H1 (cell line): ENCODE results near the gene GCLC. TPM values are rescaled to one million over a fixed set of nuclear protein-coding genes. Genes with fewer than 3 reads are reported as not detected.

Experiments used
- CTCF ChIA-PET: fragments of 300-600 bp; sonication (Branson Sonifier 250); formaldehyde crosslinking; loops from one replicate; lab custom pipeline; 2021; ENCODE audit not compliant: partially characterized antibody; lab: Charles Lee
- POLR2A ChIA-PET: fragments of 300-600 bp; sonication (Branson Sonifier 250); formaldehyde crosslinking; loops from one replicate; lab custom pipeline; 2021; ENCODE audit warnings: inconsistent platforms; ENCODE audit not compliant: partially characterized antibody; lab: Charles Lee
- DNase-seq, 2 experiments: peaks; one replicate each; pipeline versions ENCODE4 v3.0.0 to v3.0.0-alpha.2; 2010 to 2022; ENCODE audit warnings: low spot score in 2 of 2, low read depth in 1 of 2, mixed read lengths in 1 of 2
- FAIRE-seq: peaks from 2 replicates; lab custom pipeline; 2011; peaks lifted over from hg19 to GRCh38; lab: Jason Lieb, UNC
- H2AFZ ChIP-seq: 2 replicates; pipeline ENCODE4 v1.8.1; 2012; ENCODE audit warnings: low read length, inconsistent platforms
- H2AK5ac ChIP-seq: 2 replicates; pipeline ENCODE4 v1.6.1; 2013; ENCODE audit warnings: low read depth, low read length
- H2BK120ac ChIP-seq: replicated peaks from 2 replicates; pipeline ENCODE3; 2013; ENCODE audit warnings: low read depth, low read length, inconsistent platforms
- H2BK12ac ChIP-seq: 2 replicates; pipeline ENCODE4 v1.6.1; 2013; ENCODE audit warnings: low read depth, low read length
- H2BK15ac ChIP-seq: 2 replicates; pipeline ENCODE4 v1.6.1; 2013; ENCODE audit warnings: low read length
- H2BK20ac ChIP-seq: 2 replicates; pipeline ENCODE4 v1.6.1; 2013; ENCODE audit warnings: low read length
- H2BK5ac ChIP-seq: 2 replicates; pipeline ENCODE4 v1.6.1; 2013; ENCODE audit warnings: low read depth, low read length
- H3K14ac ChIP-seq: 2 replicates; pipeline ENCODE4 v1.6.1; 2013; ENCODE audit warnings: inconsistent platforms; ENCODE audit not compliant: insufficient read length
- H3K18ac ChIP-seq: 2 replicates; pipeline ENCODE4 v1.6.1; 2013; ENCODE audit warnings: low read length; ENCODE audit errors: extremely low read depth
- H3K23ac ChIP-seq: 2 replicates; pipeline ENCODE4 v1.6.1; 2013; ENCODE audit warnings: inconsistent platforms; ENCODE audit not compliant: insufficient read length
- H3K23me2 ChIP-seq: 2 replicates; pipeline ENCODE4 v1.6.1; 2013; ENCODE audit warnings: low read depth, low read length
- H3K27ac ChIP-seq: 2 replicates; pipeline ENCODE4 v1.6.1; 2011; ENCODE audit warnings: low read depth, low read length, inconsistent platforms
- H3K27me3 ChIP-seq, 4 experiments: replicated peaks in 1 of 4; 1 replicate in 1 of 4; 2 replicates in 3 of 4; pipeline versions ENCODE4 v1.6.1 to v1.8.1; 2011 to 2013; ENCODE audit warnings: low read length in 3 of 4, mild to moderate bottlenecking in 3 of 4, inconsistent platforms in 2 of 4, mixed read lengths in 2 of 4, moderate library complexity in 1 of 4; ENCODE audit not compliant: control insufficient read depth in 3 of 4, insufficient read depth in 3 of 4; ENCODE audit errors: extremely low read depth in 1 of 4
- H3K36me3 ChIP-seq, 4 experiments: 2 replicates each; pipeline versions ENCODE4 v1.6.1 to v1.8.1; 2011 to 2013; ENCODE audit warnings: mild to moderate bottlenecking in 4 of 4, low read length in 3 of 4, moderate library complexity in 2 of 4, control low read depth in 1 of 4, inconsistent platforms in 1 of 4; ENCODE audit not compliant: insufficient read depth in 4 of 4, control insufficient read depth in 2 of 4
- H3K4ac ChIP-seq: replicated peaks from 2 replicates; pipeline ENCODE3; 2013; ENCODE audit warnings: low read length, low read depth, mixed read lengths, inconsistent platforms; ENCODE audit not compliant: insufficient read length
- H3K4me1 ChIP-seq, 4 experiments: replicated peaks in 1 of 4; 1 replicate in 1 of 4; 2 replicates in 3 of 4; pipeline versions ENCODE4 v1.6.1 to v1.8.1; 2011 to 2013; ENCODE audit warnings: low read length in 3 of 4, inconsistent platforms in 2 of 4, mixed read lengths in 1 of 4; ENCODE audit not compliant: insufficient read depth in 4 of 4, control insufficient read depth in 3 of 4
- H3K4me2 ChIP-seq, 2 experiments: 2 replicates each; pipeline versions ENCODE4 v1.6.1 to v1.8.1; 2011 to 2013; ENCODE audit warnings: low read depth in 2 of 2, low read length in 2 of 2, control low read depth in 1 of 2, inconsistent platforms in 1 of 2, mild to moderate bottlenecking in 1 of 2; ENCODE audit not compliant: insufficient read depth in 1 of 2
- H3K4me3 ChIP-seq, 4 experiments: fragments of 200-600, 300-600 bp in 1 of 4; sonication (generic), shearing (Covaris generic), sonication (Bioruptor Twin) in 1 of 4; 2 replicates each; pipeline versions ENCODE4 v1.5.1 to v1.8.1; 2011 to 2016; ENCODE audit warnings: low read length in 4 of 4, low read depth in 3 of 4, control low read depth in 2 of 4, inconsistent platforms in 2 of 4, mild to moderate bottlenecking in 2 of 4, mixed read lengths in 1 of 4, moderate library complexity in 1 of 4; ENCODE audit not compliant: insufficient read depth in 2 of 4; ENCODE audit errors: extremely low read depth in 1 of 4
- H3K56ac ChIP-seq: replicated peaks from 2 replicates; pipeline ENCODE3; 2013; ENCODE audit warnings: low read depth, mild to moderate bottlenecking, mixed read lengths, low read length, inconsistent platforms; ENCODE audit not compliant: insufficient read length
- H3K79me1 ChIP-seq: 2 replicates; pipeline ENCODE4 v1.6.1; 2013; ENCODE audit warnings: low read depth, low read length, control low read depth
- H3K79me2 ChIP-seq, 2 experiments: 2 replicates each; pipeline versions ENCODE4 v1.6.1 to v1.8.1; 2012 to 2013; ENCODE audit warnings: low read length in 2 of 2, mild to moderate bottlenecking in 2 of 2, inconsistent platforms in 1 of 2; ENCODE audit not compliant: insufficient read depth in 2 of 2, control insufficient read depth in 1 of 2
- H3K9ac ChIP-seq, 4 experiments: replicated peaks in 1 of 4; 1 replicate in 1 of 4; 2 replicates in 3 of 4; pipeline versions ENCODE4 v1.6.1 to v1.8.1; 2011 to 2013; ENCODE audit warnings: low read depth in 3 of 4, low read length in 3 of 4, control low read depth in 2 of 4, mild to moderate bottlenecking in 2 of 4, moderate library complexity in 2 of 4, inconsistent platforms in 1 of 4; ENCODE audit errors: extremely low read depth in 1 of 4
- H3K9me3 ChIP-seq, 2 experiments: 2 replicates each; pipeline versions ENCODE4 v1.6.1 to v1.8.1; 2012 to 2013; ENCODE audit warnings: mild to moderate bottlenecking in 2 of 2, moderate library complexity in 2 of 2, control low read depth in 1 of 2, inconsistent platforms in 1 of 2, low read depth in 1 of 2, low read length in 1 of 2, mixed read lengths in 1 of 2; ENCODE audit not compliant: insufficient read depth in 2 of 2
- H4K20me1 ChIP-seq, 2 experiments: replicated peaks in 1 of 2; 2 replicates each; pipeline versions ENCODE3 to v1.8.1; 2011 to 2013; ENCODE audit warnings: inconsistent platforms in 2 of 2, low read length in 2 of 2, mild to moderate bottlenecking in 1 of 2; ENCODE audit not compliant: insufficient read depth in 2 of 2, control insufficient read depth in 1 of 2
- H4K5ac ChIP-seq: 2 replicates; pipeline ENCODE4 v1.6.1; 2013; ENCODE audit warnings: low read length, low read depth, mixed read lengths, inconsistent platforms; ENCODE audit not compliant: insufficient read length
- H4K8ac ChIP-seq: 2 replicates; pipeline ENCODE4 v1.8.0; 2013; ENCODE audit warnings: mild to moderate bottlenecking, moderate library complexity, low read length, inconsistent platforms; ENCODE audit not compliant: insufficient read depth; ENCODE audit errors: extremely low read depth
- H4K91ac ChIP-seq: replicated peaks from 2 replicates; pipeline ENCODE3; 2013; ENCODE audit warnings: low read length, mixed read lengths, inconsistent platforms; ENCODE audit not compliant: insufficient read length
- CBX5 ChIP-seq: fragments of 300-800, 300-1000 bp; sonication (generic); IDR thresholded peaks from 2 replicates; pipeline ENCODE4 v1.7.1; 2016; ENCODE audit warnings: antibody characterized with exemption, low read length, low read depth
- NANOG ChIP-seq: IDR thresholded peaks from 2 replicates; pipeline ENCODE4 v1.6.1; 2011; ENCODE audit warnings: low read length, low read depth, mild to moderate bottlenecking, inconsistent platforms; ENCODE audit not compliant: insufficient read depth, poor library complexity, severe bottlenecking
- NRF1 ChIP-seq: IDR thresholded peaks from 2 replicates; pipeline ENCODE4 v1.6.1; 2011; ENCODE audit warnings: mild to moderate bottlenecking, low read depth, low read length, improper control_type of control experiment
- SP4 ChIP-seq: IDR thresholded peaks from 2 replicates; pipeline ENCODE4 v1.6.1; 2012; ENCODE audit warnings: low read length, inconsistent platforms
- YY1 ChIP-seq: IDR thresholded peaks from 2 replicates; pipeline ENCODE4 v1.6.1; 2011; ENCODE audit warnings: low read depth, mild to moderate bottlenecking, low read length
- WGBS, 2 experiments: shearing (Covaris generic) in 1 of 2; methylation state at CpG; one replicate each; pipeline versions ENCODE4 v1.1.6 to v1.1.7; 2013 to 2015; ENCODE audit warnings: low lambda C conversion rate in 2 of 2, mixed read lengths in 2 of 2, inconsistent platforms in 1 of 2, low coverage in 1 of 2, missing lambda C conversion rate in 1 of 2; ENCODE audit not compliant: insufficient replicate concordance in 2 of 2, insufficient coverage in 1 of 2, insufficient read length in 1 of 2; ENCODE audit errors: extremely low coverage in 1 of 2, missing lambda C conversion rate in 1 of 2; 5-methylcytosine and 5-hydroxymethylcytosine counted together
- polyA plus RNA-seq, 7 experiments: library from polyadenylated mRNA; depleted of rRNA in 3 of 7; stranded (reverse) in 5 of 7; unstranded in 2 of 7; fragments of >200 nt in 5 of 7; fragments of 200-250 nt in 2 of 7; gene quantifications; 1 replicate in 5 of 7; 2 replicates in 1 of 7; 4 replicates in 1 of 7; pipeline versions ENCODE4 v1.2.1 to v1.2.3, GENCODE V29; 2011 to 2013; ENCODE audit warnings: missing spikeins in 2 of 7, mixed read lengths in 2 of 7
- total RNA-seq: library from RNA; stranded (reverse); fragmentation: NEBNext Ultra II Directional; extraction: Animal tissue kit (Norgen Biotek cat#: 25700); gene quantifications from 2 replicates; pipeline ENCODE4 v1.2.1, GENCODE V29; 2021

The GCLC gene
- total and polyA plus RNA-seq, 2 of the 8 experiments (the other 6 are each of a cell fraction or from before 2014, with no cell fraction given), result 15.8 to 54.0 TPM

DNA sequence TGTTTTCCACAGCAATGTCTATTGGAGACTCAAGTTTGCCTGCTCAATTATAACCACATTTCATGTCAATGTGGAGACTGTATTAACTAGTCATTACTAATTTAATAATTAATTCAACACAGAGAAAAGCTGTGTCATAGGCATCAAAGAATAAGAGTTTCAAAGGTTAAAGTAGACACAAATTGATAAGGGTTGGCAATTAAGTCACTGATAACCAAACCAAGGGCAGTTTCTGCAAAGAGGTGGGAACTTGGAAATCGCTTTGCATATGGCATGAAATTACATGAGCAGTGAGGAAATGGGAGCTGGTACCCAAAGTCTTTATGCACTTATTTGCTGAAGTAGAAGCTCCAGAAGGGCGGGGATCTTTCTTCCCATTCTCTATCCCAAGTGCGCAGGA lies 34.2 kb downstream of the GCLC start:
- Histone ChIP-seq H3K9ac (no peak overlapping the region), H3K27ac (no peak overlapping the region), H3K79me2 (no peaks in the 10 kb centered on the region), H3K4me2 (no peak overlapping the region), H2BK5ac (no peak overlapping the region), H3K4ac (no peak overlapping the region), H3K23ac (no peak overlapping the region), H3K4me1 (no peaks in the 10 kb centered on the region), H4K20me1 (peaks cover 0 to 3% of the 10 kb centered on the region in 2 experiments), H3K36me3 (peaks cover 6 to 55% (median 23%) of the 10 kb centered on the region in 4 experiments), H2AFZ (no peak overlapping the region), H3K79me1 (no peaks in the 10 kb centered on the region), H2BK20ac (no peak overlapping the region), H2BK15ac (no peak overlapping the region), H3K9me3 (no peaks in the 10 kb centered on the region), H3K14ac (no peak overlapping the region), H4K8ac (no peak overlapping the region), H2BK120ac (no peak overlapping the region), H2AK5ac (no peak overlapping the region), H4K5ac (no peak overlapping the region), H3K56ac (no peak overlapping the region), H3K18ac (no peak overlapping the region), H4K91ac (no peak overlapping the region), H3K23me2 (no peaks in the 10 kb centered on the region), H3K4me3 (no peak overlapping the region), H2BK12ac (no peak overlapping the region), H3K27me3 (no peaks in the 10 kb centered on the region)
- WGBS, 2 experiments, result 96% methylated on average over 3 of the region's 3 CpGs; no CpG with 5 or more reads in 1 of the 2 experiments
- POLR2A ChIA-PET, result no interaction called here
- DNase-seq (no peak), FAIRE-seq (no peak)
- TF ChIP-seq YY1 (no peak), CBX5 (no peak), NRF1 (no peak), NANOG (no peak), SP4 (no peak)
- CTCF ChIA-PET, result interaction anchor here (1.2 to 3.3 kb wide), 5 partner anchors 14 to 213 kb away, joined by 3 to 13 read pairs (median 5); partner anchors contain the start of gene GCLC
